GM18861 (cell line): Measurements from ENCODE around the gene MEGF8.

Source experiments
- ATAC-seq: cut with Tn5 transposase; IDR thresholded peaks from one replicate; pipeline ENCODE4 v1.9.1; 2021; ENCODE audit not compliant: unreplicated experiment

Gene MEGF8

DNA sequence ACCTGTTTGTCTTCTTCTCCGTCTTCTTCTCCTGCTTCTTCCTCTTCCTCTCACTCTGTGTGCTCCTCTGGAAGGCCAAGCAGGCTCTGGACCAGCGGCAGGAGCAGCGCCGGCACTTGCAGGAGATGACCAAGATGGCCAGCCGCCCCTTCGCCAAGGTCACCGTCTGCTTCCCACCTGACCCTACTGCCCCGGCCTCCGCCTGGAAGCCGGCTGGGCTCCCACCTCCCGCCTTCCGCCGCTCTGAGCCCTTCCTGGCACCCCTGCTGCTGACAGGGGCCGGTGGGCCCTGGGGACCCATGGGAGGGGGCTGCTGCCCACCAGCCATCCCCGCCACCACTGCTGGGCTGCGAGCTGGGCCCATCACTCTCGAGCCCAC is 50.7 kb downstream of the MEGF8 start:
- no peak for ATAC-seq

DNA sequence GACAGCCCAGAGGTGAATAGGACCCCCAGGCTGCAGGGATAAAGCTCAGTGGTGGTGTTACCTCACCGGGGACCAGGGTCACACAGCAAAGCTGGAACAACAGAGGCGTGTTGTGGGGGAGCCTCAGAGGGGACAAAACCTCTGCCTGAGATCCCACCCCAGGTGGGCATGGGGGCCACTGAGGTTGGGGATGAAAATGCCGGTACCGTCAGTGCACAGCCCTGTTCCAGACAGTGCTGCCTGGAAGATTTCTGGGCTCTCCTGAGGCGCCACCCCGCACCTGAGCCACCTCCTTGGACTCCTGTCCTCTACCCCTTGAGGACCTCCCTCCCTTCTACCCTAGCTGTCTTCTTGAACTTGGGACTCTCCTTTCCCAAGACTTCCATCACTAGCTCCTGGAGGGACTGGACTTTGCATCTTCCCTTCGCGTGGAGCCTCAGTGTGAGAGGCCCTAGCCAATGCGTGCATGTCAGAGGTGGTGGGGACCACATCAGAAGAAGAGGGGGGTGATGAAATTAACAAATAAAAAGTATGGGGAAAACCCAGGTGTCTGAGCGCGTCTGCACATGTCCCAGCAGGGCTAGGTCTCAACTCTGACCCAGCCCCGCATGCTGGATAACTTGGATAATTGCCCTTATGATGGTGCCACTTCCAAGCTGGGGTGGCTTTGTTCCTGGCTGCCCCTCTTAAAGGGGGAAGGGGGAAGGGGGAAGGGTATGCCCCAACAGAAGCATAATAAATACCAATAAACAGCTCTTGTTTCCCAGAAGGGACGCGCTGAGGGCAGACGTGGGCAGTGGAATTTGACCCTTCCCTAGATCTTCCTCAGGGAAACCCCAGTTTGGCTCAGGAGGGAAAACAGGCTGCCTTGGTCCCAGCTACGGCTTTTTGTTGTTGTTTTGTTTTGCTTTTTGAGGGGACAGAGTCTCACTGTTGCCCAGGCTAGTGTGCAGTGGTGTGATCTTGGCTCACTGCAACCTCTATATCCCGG is 53.1 kb downstream of the MEGF8 start:
- no peak for ATAC-seq

DNA sequence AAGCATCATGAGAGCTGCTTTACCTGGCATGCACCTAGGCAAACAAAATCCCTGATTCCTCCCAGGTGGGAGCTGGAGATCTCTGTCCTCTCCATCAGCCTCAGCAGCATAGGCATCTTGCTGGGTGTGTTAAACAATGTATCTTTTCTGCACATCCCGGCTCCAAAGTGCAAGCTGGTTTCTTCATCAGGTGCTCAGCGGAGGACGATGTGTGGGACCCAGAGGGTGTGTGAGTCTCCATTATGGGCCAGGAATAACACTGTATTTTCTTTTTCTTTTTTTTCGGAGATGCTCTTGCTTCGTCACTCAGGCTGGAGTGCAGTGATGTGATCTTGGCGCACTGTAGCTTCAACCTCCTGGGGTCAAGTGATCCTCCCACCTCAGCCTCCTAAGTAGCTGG is 54.7 kb downstream of the MEGF8 start:
- ATAC-seq: no peak

DNA sequence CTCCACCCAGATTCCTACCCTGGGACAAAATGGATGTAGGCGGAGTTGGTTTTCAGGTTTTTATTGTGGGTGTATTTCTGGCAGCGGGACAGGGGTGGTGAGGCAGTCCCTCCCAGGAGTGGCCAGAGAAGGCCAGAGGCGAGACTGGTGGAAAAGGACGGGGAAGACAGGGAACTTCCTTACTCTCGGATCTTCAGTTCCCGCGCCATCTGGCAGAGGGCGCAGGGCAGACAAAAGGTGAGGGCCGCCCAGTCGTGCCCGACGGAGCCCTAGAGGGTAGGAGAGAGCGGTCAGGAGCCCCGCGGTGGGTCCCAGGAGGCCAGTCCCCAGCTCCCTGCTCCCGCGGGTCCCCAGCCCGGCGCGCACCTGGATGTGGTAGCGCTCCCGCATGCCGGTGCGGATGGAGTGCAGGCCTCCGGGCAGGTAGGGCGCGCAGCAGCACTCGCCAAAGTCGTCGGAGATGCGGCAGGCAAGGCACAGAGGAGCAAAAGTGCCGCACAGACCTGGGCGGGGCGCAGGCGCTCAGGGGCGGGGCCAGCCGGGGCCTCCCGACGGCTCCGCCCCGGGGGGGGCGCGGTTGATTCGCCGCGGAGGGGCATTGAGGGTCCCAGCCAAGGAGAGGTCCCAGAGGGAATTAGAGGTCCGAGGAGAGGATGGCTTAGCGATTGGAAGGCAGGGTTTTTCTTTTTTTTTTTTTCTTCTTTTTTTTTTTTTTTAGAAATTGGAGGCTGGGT is 61.7 kb downstream of the MEGF8 start:
- no peak for ATAC-seq

DNA sequence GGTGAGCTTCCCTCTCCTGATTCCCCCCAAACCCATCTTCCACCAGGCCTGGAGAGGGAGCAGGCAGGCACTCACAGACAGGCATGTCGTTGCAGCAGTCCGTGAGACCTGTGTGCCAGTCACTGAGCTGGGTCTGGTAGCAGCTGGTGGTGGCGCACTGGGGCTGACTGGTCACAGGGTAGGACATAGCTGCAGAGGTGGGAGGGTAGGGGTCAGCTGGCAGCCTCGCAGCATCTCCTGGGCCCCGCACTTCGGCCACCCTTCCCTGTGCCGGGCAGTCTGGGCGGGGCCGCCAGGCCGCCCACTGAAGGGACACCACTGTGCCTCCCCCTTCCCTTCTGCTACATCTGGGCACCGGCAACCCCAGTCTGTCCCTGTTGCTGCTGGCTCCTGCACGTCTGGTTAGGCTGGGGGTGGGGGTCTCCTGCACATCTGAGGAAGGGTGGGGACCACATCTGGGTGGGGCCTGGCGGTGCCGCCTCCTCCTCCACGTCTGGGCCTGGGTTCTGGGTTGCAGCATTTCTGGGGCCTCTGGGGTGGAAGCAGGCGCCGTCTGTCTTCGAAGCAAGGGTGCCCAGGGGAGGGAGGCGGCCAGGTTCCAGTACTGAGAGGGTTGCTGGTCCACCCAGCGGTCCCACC is 63.5 kb downstream of the MEGF8 start:
- no peak for ATAC-seq

DNA sequence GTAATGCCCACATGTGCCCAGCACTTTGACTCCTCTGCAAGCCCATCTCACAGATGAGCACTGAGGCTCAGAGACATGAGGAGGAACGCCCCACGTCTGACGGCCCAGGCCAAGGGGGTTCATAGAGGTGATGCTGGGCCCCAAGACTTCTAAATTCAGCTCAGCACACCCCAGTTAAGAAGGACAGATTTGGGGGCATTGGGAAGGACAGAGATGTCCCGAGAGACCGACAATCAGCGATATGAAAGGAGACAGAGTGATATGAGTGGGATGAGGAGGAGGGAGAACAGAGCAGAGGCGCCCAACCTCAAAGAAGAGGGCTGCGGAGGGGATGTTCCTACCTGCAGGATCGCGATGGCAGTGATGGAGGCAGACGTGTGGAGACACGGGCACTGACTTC is 64.5 kb downstream of the MEGF8 start, which contains the start of gene CNFN:
Gene CNFN, minus strand, starts transcription at position 399 of the 400 bp plus-strand sequence. CDS start 1,260 bp downstream, outside the sequence.
- ATAC-seq: no peak

DNA sequence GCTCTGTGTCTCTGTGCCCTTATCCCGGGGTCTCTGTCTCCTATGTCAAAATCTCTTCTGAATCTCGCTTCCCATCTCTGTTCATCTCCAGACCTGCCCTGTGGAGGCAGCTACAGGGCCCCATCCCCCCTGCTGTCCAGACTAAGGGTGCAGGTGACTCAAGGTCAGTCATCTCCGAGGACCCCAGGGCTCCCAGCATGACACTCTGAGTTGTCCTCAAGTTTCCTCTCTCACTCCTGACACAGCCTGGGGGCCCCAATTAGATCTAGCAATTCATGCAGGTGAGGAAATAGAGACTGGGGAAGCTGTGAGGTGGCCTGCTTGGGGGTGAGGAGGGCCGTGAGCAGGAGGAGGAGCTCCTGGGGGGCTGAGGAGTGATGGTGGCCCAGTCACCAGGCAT is 66.7 kb downstream of the MEGF8 start:
- no peak for ATAC-seq

DNA sequence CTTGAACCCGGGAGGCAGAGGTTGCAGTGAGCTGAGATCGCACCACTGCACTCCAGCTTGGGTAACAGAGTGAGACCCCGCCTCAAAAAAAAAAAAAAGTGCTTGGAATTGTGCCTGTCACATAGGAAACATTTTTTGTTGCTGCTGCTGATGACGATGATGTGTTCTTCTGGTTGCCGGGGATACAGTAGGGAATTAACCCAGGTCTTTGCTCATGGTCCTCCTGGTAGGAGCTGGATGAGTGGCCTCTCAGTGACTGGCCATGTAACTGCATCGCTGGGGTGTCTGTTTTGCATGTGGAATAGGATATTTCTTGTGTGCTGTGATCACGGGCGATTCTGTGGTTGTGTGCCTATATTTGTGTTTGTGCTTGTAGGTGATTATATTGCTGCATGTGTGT is 69.3 kb downstream of the MEGF8 start:
- ATAC-seq: no peak

DNA sequence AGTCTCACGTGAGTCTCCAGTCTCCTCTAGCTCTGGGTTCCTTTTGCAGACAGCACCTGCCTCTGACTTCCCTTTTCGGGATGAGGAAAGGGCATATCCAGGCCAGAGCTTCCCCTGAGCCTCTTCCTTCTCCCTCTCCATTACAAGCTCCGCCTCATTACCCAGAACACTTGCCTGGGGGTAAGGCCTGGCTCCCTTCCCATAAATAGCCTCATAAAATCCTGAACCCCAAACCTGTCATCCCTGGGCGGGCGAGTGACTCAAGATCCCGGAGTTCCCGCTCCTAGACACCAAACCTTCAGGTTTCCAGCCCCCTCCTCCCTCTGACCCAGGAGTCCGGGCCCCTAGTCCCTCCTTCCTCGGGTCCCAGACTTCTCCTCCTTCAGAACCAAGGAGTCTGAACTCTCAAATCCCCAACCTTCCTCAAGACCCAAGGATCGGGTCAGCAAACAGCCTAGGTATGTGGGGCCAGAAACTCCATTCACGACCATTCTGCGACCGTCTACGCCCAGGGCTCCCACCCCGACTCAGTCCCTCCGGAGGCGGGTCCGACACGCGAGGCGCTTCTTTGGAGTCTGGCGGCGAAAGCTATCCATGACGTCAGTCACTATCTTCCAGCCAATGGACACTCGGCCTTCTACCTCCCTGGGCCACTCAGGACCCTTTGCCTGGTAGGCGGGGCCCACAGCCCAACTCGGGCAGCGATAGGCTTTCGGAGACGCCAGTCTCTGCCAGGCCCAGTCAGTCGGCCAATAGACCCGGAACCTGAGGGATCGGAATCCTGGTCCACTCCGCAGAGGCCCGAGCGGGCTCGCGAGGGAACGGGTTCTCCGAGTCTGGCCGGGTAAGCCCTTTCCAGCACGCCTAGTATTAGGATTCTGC is 71.2 kb downstream of the MEGF8 start:
- ATAC-seq: peak; percentile 85

DNA sequence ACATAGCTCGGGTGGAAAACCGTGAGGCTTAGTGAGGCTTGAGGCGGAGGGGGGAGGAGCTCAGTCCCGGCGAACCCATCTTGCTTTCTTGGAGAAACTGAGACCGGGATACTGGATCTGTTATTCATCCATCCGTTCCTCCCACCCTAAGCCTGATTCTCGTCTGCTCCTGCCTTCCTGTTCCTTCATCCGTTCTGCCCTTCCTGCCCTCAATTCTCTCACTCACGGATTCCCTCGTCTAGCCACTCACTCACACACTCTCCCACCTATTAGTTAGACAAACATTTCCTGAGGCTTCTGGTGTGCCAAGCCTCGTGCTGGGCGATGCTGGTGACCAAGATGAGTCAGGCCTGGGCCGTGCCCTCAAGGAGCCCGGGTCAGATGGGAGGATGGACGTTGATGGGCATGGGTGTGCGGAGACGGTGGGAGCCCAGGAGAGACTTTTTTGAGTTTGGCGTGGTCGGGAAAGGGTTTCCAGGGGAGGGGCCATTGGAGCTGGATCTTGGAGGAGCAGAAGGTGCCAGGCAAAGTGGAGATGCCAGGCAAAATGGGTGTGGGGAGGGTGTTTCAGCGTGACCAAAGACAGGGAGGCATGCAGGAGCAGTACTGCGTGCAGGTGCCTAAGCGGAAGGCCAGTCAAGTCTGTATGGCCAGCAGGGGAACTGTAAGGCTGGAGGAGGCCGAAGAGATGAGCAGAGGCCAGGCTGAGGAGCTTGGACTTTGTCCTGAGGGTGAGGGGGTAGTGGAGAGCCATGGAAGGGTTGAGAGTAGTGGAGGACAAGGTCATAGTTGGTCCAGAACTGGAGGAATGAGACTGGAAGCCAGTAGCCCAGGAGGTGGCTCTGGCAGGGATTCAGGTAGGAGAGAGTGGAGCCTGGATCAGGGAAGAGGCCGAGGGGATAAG is 72.1 kb downstream of the MEGF8 start:
- ATAC-seq: no peak

DNA sequence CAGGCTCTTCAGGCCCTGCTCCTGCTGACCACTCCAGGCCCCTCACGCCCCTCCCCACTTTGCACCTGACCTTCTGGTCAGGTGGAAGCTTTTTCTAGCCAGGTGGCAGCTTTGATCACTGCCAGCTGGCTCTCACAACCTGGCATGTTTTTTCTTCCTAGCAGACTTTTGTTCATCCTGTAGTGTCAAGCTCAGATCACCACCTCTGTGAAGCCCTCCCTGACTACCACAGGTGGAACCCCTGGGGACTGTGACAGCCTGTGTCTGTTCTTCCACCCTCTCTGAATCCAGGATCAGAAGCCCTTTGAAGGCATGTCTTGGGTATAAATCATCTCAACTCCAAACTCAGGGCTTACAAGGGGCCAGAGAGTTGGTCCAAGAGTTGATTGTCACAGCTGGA is 75.0 kb downstream of the MEGF8 start:
- no peak for ATAC-seq

DNA sequence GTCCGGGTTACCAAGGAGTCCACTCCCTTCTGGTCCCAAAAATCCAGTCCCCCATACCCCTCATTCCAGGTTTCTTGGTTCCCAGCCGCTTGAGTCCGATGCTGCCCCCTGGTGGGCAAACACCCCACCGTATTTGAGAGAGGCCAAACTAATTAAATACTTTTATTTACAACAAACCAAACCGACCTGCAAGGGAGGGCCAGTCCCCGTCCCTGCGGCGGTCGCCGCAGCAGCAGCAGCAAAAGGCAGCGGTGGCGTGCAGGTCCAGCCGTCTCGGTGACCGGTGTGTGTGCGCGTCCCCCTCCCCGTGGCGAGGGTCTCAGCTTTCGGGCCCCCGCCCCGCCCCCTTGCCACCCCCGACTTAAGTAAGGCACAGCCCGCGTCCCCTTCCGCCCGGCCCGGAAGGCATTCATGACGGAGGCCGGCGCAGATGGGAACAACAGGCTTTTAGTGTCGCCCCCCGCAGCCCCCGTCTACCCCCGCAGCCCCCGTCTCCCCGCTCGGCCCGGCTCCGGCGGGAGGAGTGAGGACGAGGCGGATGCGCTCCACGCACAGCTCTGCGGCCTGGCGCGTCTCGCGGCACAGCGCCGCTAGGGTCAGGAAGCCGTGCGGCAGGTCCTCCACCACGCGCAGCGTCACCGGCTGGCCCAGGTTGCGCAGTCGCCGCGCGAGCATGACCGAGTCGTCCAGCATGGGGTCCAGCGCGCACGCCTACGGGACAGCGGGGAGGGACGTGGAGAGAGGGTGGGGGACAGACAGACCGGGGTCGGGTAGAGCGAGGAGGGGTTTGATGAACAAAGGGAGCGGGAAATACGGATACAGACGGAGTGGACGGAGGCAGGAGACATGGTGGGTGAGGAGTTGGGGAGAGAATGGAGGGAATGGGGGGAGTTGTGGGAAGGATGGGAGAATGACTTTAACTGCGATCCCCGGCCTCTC is 76.2 kb downstream of the MEGF8 start:
- ATAC-seq: no peak

DNA sequence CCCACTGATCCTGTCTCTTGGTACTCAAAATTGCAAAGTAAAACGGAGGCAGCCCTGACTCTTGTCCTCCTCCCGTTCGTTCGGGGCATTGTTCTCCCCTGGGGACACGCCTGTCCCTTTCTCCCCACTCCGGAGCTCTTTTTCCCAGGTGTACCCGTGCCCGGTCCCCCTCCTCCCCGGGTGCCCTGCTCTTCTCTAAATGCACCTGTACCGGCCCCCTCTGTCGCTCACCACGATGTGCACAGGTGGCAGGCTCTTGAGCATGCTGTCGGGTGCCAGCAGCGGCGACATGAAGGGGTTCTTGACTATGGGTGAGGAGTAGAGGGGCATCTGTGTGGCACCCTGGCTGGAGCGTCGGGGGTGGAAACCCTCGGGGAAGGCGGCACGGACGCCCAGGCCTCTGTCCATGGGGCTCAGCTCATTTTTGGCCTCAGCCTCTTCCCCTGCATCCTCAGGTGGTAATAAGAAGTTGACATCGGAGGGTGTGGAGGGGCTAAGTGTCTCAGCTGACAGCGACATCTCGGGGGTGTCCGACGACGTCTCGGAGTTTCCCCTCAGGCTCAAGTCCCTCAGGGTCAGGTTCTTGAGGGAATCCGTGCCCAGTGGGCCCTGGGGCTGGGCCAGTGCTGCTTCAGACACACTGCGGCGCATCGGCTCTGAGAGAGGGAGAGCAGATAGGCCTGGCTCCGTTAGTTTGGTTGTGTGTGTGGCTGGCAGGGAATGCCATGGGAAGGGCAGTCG is 77.1 kb downstream of the MEGF8 start:
- no peak for ATAC-seq

DNA sequence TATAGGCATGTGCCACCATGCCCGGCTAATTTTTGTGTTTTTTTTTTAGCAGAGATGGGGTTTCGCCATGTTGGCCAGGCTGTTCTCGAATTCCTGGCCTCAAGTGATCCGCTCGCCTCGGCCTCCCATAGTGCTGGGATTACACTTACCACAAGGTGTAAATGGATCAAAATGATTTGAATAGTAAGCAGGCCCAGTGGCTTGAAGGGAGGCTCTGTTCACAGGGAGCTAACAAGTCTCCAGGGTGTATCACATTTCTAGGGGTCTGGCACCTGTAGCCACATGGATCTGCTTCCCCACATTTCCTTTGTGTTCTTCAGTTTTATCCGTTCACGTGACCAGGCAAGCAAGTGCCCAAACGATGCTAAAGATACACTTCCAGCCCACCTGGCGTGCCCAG is 78.2 kb downstream of the MEGF8 start:
- no peak for ATAC-seq

DNA sequence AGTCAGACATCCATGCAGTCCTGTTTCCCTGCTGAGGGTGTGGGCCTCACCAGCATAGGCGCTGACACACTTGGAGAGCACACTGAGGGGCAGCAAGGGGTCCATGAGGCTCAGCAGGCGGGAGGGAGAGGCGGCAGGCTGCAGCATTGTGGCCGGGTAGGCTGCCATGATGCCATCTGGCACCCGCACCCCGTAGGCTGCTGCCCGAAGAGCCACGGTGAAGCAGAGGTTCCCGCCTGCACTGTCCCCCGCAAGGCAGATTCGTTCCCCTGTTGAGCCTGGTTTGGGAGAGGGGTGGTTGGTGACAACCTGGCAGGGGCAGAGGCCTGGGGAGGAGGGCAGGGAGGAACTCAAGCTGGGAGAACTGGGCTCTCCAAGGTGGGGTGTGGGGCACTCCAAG is 80.7 kb downstream of the MEGF8 start:
- no peak for ATAC-seq

DNA sequence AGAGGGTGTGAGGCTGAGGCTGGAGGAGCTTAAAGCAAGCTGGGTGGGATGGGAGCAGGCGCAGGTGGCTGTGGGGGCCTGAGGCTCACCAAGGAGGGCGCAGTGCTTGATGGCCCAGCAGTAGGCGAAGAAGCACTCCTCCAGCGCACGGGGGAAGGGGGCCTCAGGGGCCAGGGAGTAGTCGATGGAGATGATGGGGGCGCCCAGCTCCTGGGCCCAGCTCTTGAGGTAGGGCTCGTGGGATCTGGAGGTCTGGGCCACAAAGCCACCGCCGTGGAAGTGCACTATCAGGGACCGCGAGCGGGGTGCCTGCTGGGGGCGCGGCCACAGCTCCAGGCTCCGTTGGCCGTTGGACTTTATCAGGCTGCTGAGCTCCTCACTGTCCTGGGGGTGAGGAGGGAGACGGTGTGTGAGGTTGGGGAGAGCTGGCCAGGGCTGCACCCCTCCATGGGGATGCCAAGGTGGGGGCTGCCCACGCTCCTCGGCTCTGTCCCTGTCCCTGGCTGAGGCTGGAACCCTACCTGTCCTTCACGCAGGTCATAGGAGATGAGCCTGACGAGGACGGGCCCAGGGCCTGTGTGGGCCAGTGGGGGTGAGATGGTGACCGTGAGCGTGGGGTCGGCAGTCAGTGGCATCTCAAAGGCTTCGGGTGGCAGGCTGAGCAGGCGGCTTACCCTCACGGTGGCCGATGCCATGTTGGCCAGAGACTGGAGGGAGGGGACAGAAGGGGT is 81.8 kb downstream of the MEGF8 start:
- ATAC-seq: no peak

DNA sequence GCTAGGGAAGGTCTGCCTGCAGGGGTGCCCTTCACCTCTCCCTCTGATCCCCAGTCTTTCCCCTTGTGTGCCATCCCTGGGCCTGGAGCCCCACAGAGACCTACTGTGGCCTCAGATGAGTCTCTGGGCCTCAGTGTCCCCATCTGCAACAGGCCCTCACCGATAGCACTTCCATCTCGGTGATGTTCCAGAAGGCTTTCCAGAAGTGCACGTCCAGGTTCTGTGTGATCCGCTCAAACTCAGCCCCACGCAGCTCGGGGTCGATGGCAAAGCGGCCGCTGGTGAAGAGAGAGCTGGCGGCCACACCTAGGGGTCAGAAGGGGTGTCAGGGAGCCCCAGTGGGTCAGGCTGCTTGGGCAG is 82.4 kb downstream of the MEGF8 start:
- ATAC-seq: no peak
